IMR-90 (cell line): ENCODE measurements around the gene CATSPER4. TPM values are rescaled to one million over a fixed set of nuclear protein-coding genes. Genes with fewer than 3 reads are reported as not detected.

ENCODE experiments used
- ATAC-seq: fragments of 200-7000 bp; cut with Tn5 transposase; 2 replicates; pipeline ENCODE4 v1.9.1; 2020; ENCODE audit warnings: low read depth, mild to moderate bottlenecking, moderate library complexity
- BruUV-seq: library from RNA; stranded (reverse); fragments of 400-500 nt; replicated peaks from 2 replicates; lab custom pipeline; 2021; lab: Mats Ljungman, UMichigan
- CTCF ChIA-PET: fragments of 300-600 bp; formaldehyde crosslinking; extraction: SDS; loops from one replicate; lab custom pipeline; 2021; ENCODE audit warnings: antibody characterized with exemption; lab: Yijun Ruan, JAX
- POLR2A ChIA-PET: fragments of 300-600 bp; sonication (Branson Sonifier 250); formaldehyde crosslinking; loops from one replicate; lab custom pipeline; 2022; ENCODE audit warnings: antibody characterized with exemption; ENCODE audit not compliant: unreplicated experiment; lab: Charles Lee
- DNase-seq: peaks from one replicate; pipeline ENCODE4 v3.0.0; 2013
- H2AFZ ChIP-seq: replicated peaks from 2 replicates; pipeline ENCODE3; 2013; ENCODE audit warnings: low read length, mild to moderate bottlenecking; ENCODE audit not compliant: poor library complexity
- H2AK5ac ChIP-seq: 2 replicates; pipeline ENCODE4 v1.6.1; 2013; ENCODE audit warnings: low read depth, low read length, inconsistent platforms
- H2AK9ac ChIP-seq: replicated peaks from 2 replicates; pipeline ENCODE3; 2013; ENCODE audit warnings: mild to moderate bottlenecking, low read depth, low read length, moderate library complexity; ENCODE audit not compliant: poor library complexity
- H2BK120ac ChIP-seq: 2 replicates; pipeline ENCODE4 v1.6.1; 2013; ENCODE audit warnings: low read depth, low read length, inconsistent platforms
- H2BK15ac ChIP-seq: 3 replicates; pipeline ENCODE4 v1.6.1; 2013; ENCODE audit warnings: low read depth, low read length, inconsistent platforms
- H2BK20ac ChIP-seq: 2 replicates; pipeline ENCODE4 v1.6.1; 2013; ENCODE audit warnings: low read depth, mild to moderate bottlenecking, inconsistent platforms, low read length, moderate library complexity
- H2BK5ac ChIP-seq: 2 replicates; pipeline ENCODE4 v1.6.1; 2013; ENCODE audit warnings: mild to moderate bottlenecking, low read depth, low read length, inconsistent platforms; ENCODE audit not compliant: poor library complexity, severe bottlenecking
- H3K14ac ChIP-seq: replicated peaks from 2 replicates; pipeline ENCODE4 v1.6.1; 2013; ENCODE audit warnings: low read depth, low read length, inconsistent platforms
- H3K18ac ChIP-seq: 2 replicates; pipeline ENCODE4 v1.6.1; 2013; ENCODE audit warnings: low read depth, low read length, control low read depth
- H3K23ac ChIP-seq: 2 replicates; pipeline ENCODE4 v1.6.1; 2013; ENCODE audit warnings: low read depth, low read length, inconsistent platforms
- H3K27ac ChIP-seq: 2 replicates; pipeline ENCODE4 v1.5.1; 2013; ENCODE audit warnings: mild to moderate bottlenecking, control low read depth, low read length; ENCODE audit not compliant: insufficient read depth
- H3K27me3 ChIP-seq: 2 replicates; pipeline ENCODE4 v1.6.1; 2013; ENCODE audit warnings: low read length; ENCODE audit not compliant: control insufficient read depth, insufficient read depth
- H3K36me3 ChIP-seq: 2 replicates; pipeline ENCODE4 v1.6.1; 2013; ENCODE audit warnings: low read length, mixed read lengths; ENCODE audit not compliant: control insufficient read depth, insufficient read depth
- H3K4ac ChIP-seq: 2 replicates; pipeline ENCODE4 v1.6.1; 2013; ENCODE audit warnings: low read depth, low read length, inconsistent platforms
- H3K4me1 ChIP-seq: 2 replicates; pipeline ENCODE4 v1.6.1; 2013; ENCODE audit warnings: low read length, mixed read lengths; ENCODE audit not compliant: control insufficient read depth, insufficient read depth
- H3K4me2 ChIP-seq: 2 replicates; pipeline ENCODE4 v1.6.1; 2013; ENCODE audit warnings: low read depth, mild to moderate bottlenecking, control low read depth, low read length, moderate library complexity
- H3K4me3 ChIP-seq: 2 replicates; pipeline ENCODE4 v1.5.1; 2013; ENCODE audit warnings: low read depth, mild to moderate bottlenecking, control low read depth, low read length, moderate library complexity; ENCODE audit not compliant: insufficient read depth
- H3K56ac ChIP-seq: 2 replicates; pipeline ENCODE4 v1.6.1; 2013; ENCODE audit warnings: low read length, inconsistent platforms; ENCODE audit not compliant: insufficient read depth; ENCODE audit errors: extremely low read depth
- H3K79me1 ChIP-seq, 2 experiments: 2 replicates each; pipeline ENCODE4 v1.6.1; 2013; ENCODE audit warnings: low read length in 2 of 2, inconsistent platforms in 1 of 2, low read depth in 1 of 2
- H3K9ac ChIP-seq: 2 replicates; pipeline ENCODE4 v1.6.1; 2013; ENCODE audit warnings: low read depth, low read length, control low read depth
- H3K9me1 ChIP-seq: 2 replicates; pipeline ENCODE4 v1.6.1; 2013; ENCODE audit warnings: low read length, inconsistent platforms; ENCODE audit not compliant: insufficient read depth
- H3K9me3 ChIP-seq: 2 replicates; pipeline ENCODE4 v1.6.1; 2013; ENCODE audit warnings: low read length; ENCODE audit not compliant: control insufficient read depth, insufficient read depth
- H4K20me1 ChIP-seq: 2 replicates; pipeline ENCODE4 v1.6.1; 2013; ENCODE audit warnings: low read length, inconsistent platforms; ENCODE audit not compliant: insufficient read depth
- H4K5ac ChIP-seq: 2 replicates; pipeline ENCODE4 v1.6.1; 2013; ENCODE audit warnings: mild to moderate bottlenecking, low read depth, low read length, control low read depth
- H4K8ac ChIP-seq, 2 experiments: 2 replicates each; pipeline ENCODE4 v1.6.1; 2013; ENCODE audit warnings: low read depth in 2 of 2, low read length in 2 of 2, control low read depth in 1 of 2, inconsistent platforms in 1 of 2
- H4K91ac ChIP-seq: 2 replicates; pipeline ENCODE4 v1.6.1; 2013; ENCODE audit warnings: low read depth, low read length, inconsistent platforms; ENCODE audit not compliant: insufficient read depth
- CEBPB ChIP-seq: IDR thresholded peaks from 2 replicates; pipeline ENCODE4 v1.6.1; 2012; ENCODE audit warnings: low read depth, low read length, improper control_type of control experiment
- FOS ChIP-seq: fragments of 150-350 bp; IDR thresholded peaks from 2 replicates; pipeline ENCODE4 v1.6.1; 2016; ENCODE audit warnings: low read depth, low read length
- RFX5 ChIP-seq: IDR thresholded peaks from 2 replicates; pipeline ENCODE4 v1.8.0; 2012; ENCODE audit warnings: low read depth, mild to moderate bottlenecking, low read length, moderate library complexity
- WGBS, 2 experiments: methylation state at CpG; one replicate each; pipeline versions ENCODE4 v1.1.5 to v1.1.7; 2013; ENCODE audit warnings: missing lambda C conversion rate in 2 of 2; ENCODE audit not compliant: insufficient read length in 1 of 2; ENCODE audit errors: extremely low coverage in 2 of 2; 5-methylcytosine and 5-hydroxymethylcytosine counted together
- dilution Hi-C: fragments of 300-500 bp; cut with HindIII; formaldehyde crosslinking; loops from one replicate; pipeline ENCODE4 v1.14.3; 2018; ENCODE audit warnings: low sequenced_read_pairs; ENCODE audit not compliant: unreplicated experiment
- in situ Hi-C: fragments of 300-500 bp; cut with MboI; formaldehyde crosslinking; loops from 3 replicates; pipeline ENCODE4 v1.14.3; 2019; ENCODE audit warnings: low sequenced_read_pairs, inconsistent platforms, mixed read lengths
- intact Hi-C: fragments of 100-400 bp; cut with micrococcal nuclease; formaldehyde crosslinking; loops from 2 replicates; pipeline ENCODE4 v1.10.0; 2022
- polyA plus RNA-seq, 3 experiments: library from polyadenylated mRNA; depleted of rRNA; stranded (reverse); fragments of >200 nt; gene quantifications; 2 replicates each; pipeline ENCODE4 v1.2.3, GENCODE V29; 2012; ENCODE audit warnings: low replicate concordance in 1 of 3
- total RNA-seq: library from RNA; depleted of rRNA; stranded (reverse); fragments of >200 nt; gene quantifications from 2 replicates; pipeline ENCODE4 v1.2.3, GENCODE V29; 2012

Gene CATSPER4
- total and polyA plus RNA-seq, 2 of the 4 experiments (the other 2 are of a cell fraction) = not detected

GRCh38 chr1:26155370-26156284, 34.8 kb upstream of the CATSPER4 start:
- H3K56ac ChIP-seq = no peak overlapping the region
- H4K8ac ChIP-seq = no peak overlapping the region
- H3K18ac ChIP-seq = no peak overlapping the region
- no peak overlapping the region for H2BK5ac ChIP-seq
- H4K5ac ChIP-seq = no peak overlapping the region
- H3K4me1 ChIP-seq = no peaks in the 10 kb centered on the region
- no TSS peak for BruUV-seq
- no peak overlapping the region for H3K4ac ChIP-seq
- H2BK120ac ChIP-seq = no peak overlapping the region
- no peak overlapping the region for H3K9ac ChIP-seq
- no peak overlapping the region for H2AK5ac ChIP-seq
- H2AFZ ChIP-seq = no peak overlapping the region
- DNase-seq = no peak
- no peak overlapping the region for H3K14ac ChIP-seq
- 48% methylated on average over 11 of the region's 21 CpGs; no CpG with 5 or more reads in 1 of the 2 experiments for WGBS, 2 experiments
- in situ Hi-C loops = no loop called here
- peaks cover 52% of the 10 kb centered on the region for H3K27me3 ChIP-seq
- H3K9me1 ChIP-seq = no peaks in the 10 kb centered on the region
- CTCF ChIA-PET = interaction anchor here (1.9 kb wide), 1 partner anchor 14 kb away, joined by 6 read pairs; the partner anchor contains the start of gene ZNF593
- no peaks in the 10 kb centered on the region for H3K9me3 ChIP-seq
- dilution Hi-C loops = no loop called here
- TF ChIP-seq CEBPB (no peak), RFX5 (no peak), FOS (no peak)
- intact Hi-C loops = no loop called here
- POLR2A ChIA-PET = no interaction called here
- no peak overlapping the region for H3K4me2 ChIP-seq
- H3K4me3 ChIP-seq = no peak overlapping the region
- H2BK20ac ChIP-seq = no peak overlapping the region
- no peak overlapping the region for H2AK9ac ChIP-seq
- no peak overlapping the region for H2BK15ac ChIP-seq
- no peaks in the 10 kb centered on the region for H3K36me3 ChIP-seq
- no peaks in the 10 kb centered on the region for H4K20me1 ChIP-seq
- no peak for ATAC-seq
- H3K23ac ChIP-seq = no peak overlapping the region
- H3K79me1 ChIP-seq = no peaks in the 10 kb centered on the region
- no peak overlapping the region for H3K27ac ChIP-seq
- H4K91ac ChIP-seq = no peak overlapping the region
